HepG2 (cell line): ENCODE measurements around the gene ZFAND2B. TPM values are rescaled to one million over a fixed set of nuclear protein-coding genes. Genes with fewer than 3 reads are reported as not detected.

Experiments used
- ARHGAP35 ChIP-seq: sonication (generic); formaldehyde crosslinking; IDR thresholded peaks from 2 replicates; pipeline ENCODE4 v1.9.0; 2022; ENCODE audit warnings: mild to moderate bottlenecking, inconsistent platforms, moderate library complexity, missing genetic modification reagents, borderline replicate concordance
- ARNT2 ChIP-seq: sonication (generic); formaldehyde crosslinking; IDR thresholded peaks from 2 replicates; pipeline ENCODE4 v1.8.0; 2022; ENCODE audit warnings: mild to moderate bottlenecking, low read depth, missing genetic modification reagents, moderate library complexity
- ARNTL ChIP-seq: sonication (generic); formaldehyde crosslinking; IDR thresholded peaks from 2 replicates; pipeline ENCODE4 v1.4.0; 2020; ENCODE audit warnings: mild to moderate bottlenecking, missing genetic modification reagents
- EEA1 ChIP-seq: sonication (generic); formaldehyde crosslinking; IDR thresholded peaks from 2 replicates; pipeline ENCODE4 v1.5.1; 2020; ENCODE audit warnings: mild to moderate bottlenecking, missing genetic modification reagents, borderline replicate concordance
- FLYWCH1 ChIP-seq: sonication (generic); formaldehyde crosslinking; IDR thresholded peaks from 2 replicates; pipeline ENCODE4 v1.8.1; 2023; ENCODE audit warnings: mild to moderate bottlenecking, missing genetic modification reagents
- GFI1 ChIP-seq: sonication (generic); formaldehyde crosslinking; IDR thresholded peaks from 2 replicates; pipeline ENCODE4 v1.5.0; 2020; ENCODE audit warnings: missing genetic modification reagents, mild to moderate bottlenecking, borderline replicate concordance
- GMEB1 ChIP-seq: sonication (generic); formaldehyde crosslinking; IDR thresholded peaks from 2 replicates; pipeline ENCODE4 v1.5.1; 2020; ENCODE audit warnings: missing genetic modification reagents, mild to moderate bottlenecking, borderline replicate concordance
- HOXA5 ChIP-seq: sonication (generic); formaldehyde crosslinking; IDR thresholded peaks from 2 replicates; pipeline ENCODE4 v1.4.0; 2020; ENCODE audit warnings: missing genetic modification reagents
- KDM5A ChIP-seq: fragments of 200-600 bp; sonication (generic); IDR thresholded peaks from 2 replicates; pipeline ENCODE4 v1.7.0; 2018; ENCODE audit warnings: antibody characterized with exemption, mild to moderate bottlenecking, low read length, borderline replicate concordance
- KLF15 ChIP-seq: sonication (generic); formaldehyde crosslinking; IDR thresholded peaks from 2 replicates; pipeline ENCODE4 v1.8.1; 2023; ENCODE audit warnings: borderline replicate concordance, mild to moderate bottlenecking, inconsistent platforms, missing genetic modification reagents, mixed read lengths
- MAFG ChIP-seq: sonication (generic); formaldehyde crosslinking; IDR thresholded peaks from 2 replicates; pipeline ENCODE4 v1.5.1; 2020; ENCODE audit warnings: mild to moderate bottlenecking, missing genetic modification reagents
- MIER3 ChIP-seq: IDR thresholded peaks from 2 replicates; pipeline ENCODE4 v1.6.1; 2016; ENCODE audit warnings: missing compliant biosample characterization, borderline replicate concordance
- RFX3 ChIP-seq: IDR thresholded peaks from 2 replicates; pipeline ENCODE4 v1.6.1; 2016; ENCODE audit warnings: missing biosample characterization, missing genetic modification reagents
- SATB2 ChIP-seq: sonication (generic); formaldehyde crosslinking; IDR thresholded peaks from 2 replicates; pipeline ENCODE4 v1.5.0; 2020; ENCODE audit warnings: missing genetic modification reagents
- TERF1 ChIP-seq: sonication (generic); formaldehyde crosslinking; IDR thresholded peaks from 2 replicates; pipeline ENCODE4 v1.8.0; 2022; ENCODE audit warnings: mild to moderate bottlenecking, missing genetic modification reagents, moderate library complexity
- ZBTB33 ChIP-seq: sonication (generic); formaldehyde crosslinking; IDR thresholded peaks from 2 replicates; pipeline ENCODE4 v1.4.0; 2020; ENCODE audit warnings: missing genetic modification reagents
- ZBTB7A ChIP-seq: sonication (generic); formaldehyde crosslinking; IDR thresholded peaks from 2 replicates; pipeline ENCODE4 v1.8.0; 2022; ENCODE audit warnings: mild to moderate bottlenecking, missing genetic modification reagents
- ZFP1 ChIP-seq: IDR thresholded peaks from 2 replicates; pipeline ENCODE4 v1.6.1; 2016
- ZNF549 ChIP-seq: sonication (generic); formaldehyde crosslinking; IDR thresholded peaks from 2 replicates; pipeline ENCODE4 v1.5.0; 2020; ENCODE audit warnings: missing genetic modification reagents
- ZNF558 ChIP-seq: sonication (generic); formaldehyde crosslinking; IDR thresholded peaks from 2 replicates; pipeline ENCODE4 v1.9.0; 2022; ENCODE audit warnings: mild to moderate bottlenecking, missing genetic modification reagents, borderline replicate concordance
- polyA plus RNA-seq, 8 experiments: library from polyadenylated mRNA; depleted of rRNA in 3 of 8; stranded (reverse) in 7 of 8; unstranded in 1 of 8; fragments of >200 nt; fragmentation: Illumina TruSeq in 4 of 8; extraction: Trizol in 4 of 8; gene quantifications; 2 replicates each; pipeline versions ENCODE4 v1.2.1 to v1.2.3, GENCODE V29; 2011 to 2016; ENCODE audit warnings: low read depth in 4 of 8, missing spikeins in 1 of 8, mixed read lengths in 1 of 8; ENCODE audit not compliant: insufficient read depth in 1 of 8
- total RNA-seq, 5 experiments: library from RNA; depleted of rRNA; stranded (reverse); fragments of >200 nt; fragmentation: Illumina TruSeq; extraction: Trizol; gene quantifications; 2 replicates each; pipeline ENCODE4 v1.2.3, GENCODE V29; 2016; ENCODE audit warnings: low read depth in 1 of 5
- TF ChIP-seq, protein P1 (sequence below): sonication (generic); formaldehyde crosslinking; IDR thresholded peaks from 2 replicates; pipeline ENCODE4 v1.5.0; 2020; ENCODE audit warnings: missing genetic modification reagents, mild to moderate bottlenecking, borderline replicate concordance
- TF ChIP-seq, protein P2 (sequence below): conservative IDR thresholded peaks from 2 replicates; pipeline ENCODE4 v1.6.1; 2018; ENCODE audit warnings: missing genetic modification reagents

The ZFAND2B gene
- total and polyA plus RNA-seq, 2 of the 13 experiments (the other 11 are each of a cell fraction or from before 2014, with no cell fraction given), result 53.3 to 115 TPM

- TF ChIP-seq ZBTB33 (CRISPR knock-in tag) (peak; percentile 11; the same call in 1 of the 2 replicates), ZNF549 (no peak), KDM5A (peak; percentile 99), RFX3 (CRISPR knock-in tag) (peak; percentile 88), ARHGAP35 (CRISPR knock-in tag) (peak; percentile 92), ZFP1 (peak; percentile 71; the same call in 1 of the 2 replicates), GMEB1 (peak; percentile 93), KLF15 (CRISPR knock-in tag) (no peak), ARNT2 (CRISPR knock-in tag) (peak; percentile 96), MIER3 (CRISPR knock-in tag) (peak; percentile 85; the same call in 1 of the 2 replicates), FLYWCH1 (CRISPR knock-in tag) (0 out of 2 replicates have a peak, but pooled peaks have one; percentile 51), GFI1 (peak; percentile 49; the same call in 1 of the 2 replicates), ARNTL (no peak), EEA1 (CRISPR knock-in tag) (no peak; the same call in 1 of the 2 replicates), HOXA5 (CRISPR knock-in tag) (peak; percentile 60; the same call in 1 of the 2 replicates), ZNF558 (CRISPR knock-in tag) (peak; percentile 99), MAFG (CRISPR knock-in tag) (no peak), TERF1 (CRISPR knock-in tag) (no peak), SATB2 (peak; percentile 78; the same call in 1 of the 2 replicates), ZBTB7A (CRISPR knock-in tag) (peak; percentile 22; the same call in 1 of the 2 replicates)
- TF ChIP-seq, protein P1, sequence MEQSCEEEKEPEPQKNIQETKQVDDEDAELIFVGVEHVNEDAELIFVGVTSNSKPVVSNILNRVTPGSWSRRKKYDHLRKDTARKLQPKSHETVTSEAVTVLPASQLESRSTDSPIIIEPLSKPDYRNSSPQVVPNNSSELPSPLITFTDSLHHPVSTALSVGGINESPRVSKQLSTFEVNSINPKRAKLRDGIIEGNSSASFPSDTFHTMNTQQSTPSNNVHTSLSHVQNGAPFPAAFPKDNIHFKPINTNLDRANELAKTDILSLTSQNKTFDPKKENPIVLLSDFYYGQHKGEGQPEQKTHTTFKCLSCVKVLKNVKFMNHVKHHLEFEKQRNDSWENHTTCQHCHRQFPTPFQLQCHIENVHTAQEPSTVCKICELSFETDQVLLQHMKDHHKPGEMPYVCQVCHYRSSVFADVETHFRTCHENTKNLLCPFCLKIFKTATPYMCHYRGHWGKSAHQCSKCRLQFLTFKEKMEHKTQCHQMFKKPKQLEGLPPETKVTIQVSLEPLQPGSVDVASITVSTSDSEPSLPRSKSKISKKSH (CRISPR knock-in tag), result peak; percentile 98
- TF ChIP-seq, protein P2, sequence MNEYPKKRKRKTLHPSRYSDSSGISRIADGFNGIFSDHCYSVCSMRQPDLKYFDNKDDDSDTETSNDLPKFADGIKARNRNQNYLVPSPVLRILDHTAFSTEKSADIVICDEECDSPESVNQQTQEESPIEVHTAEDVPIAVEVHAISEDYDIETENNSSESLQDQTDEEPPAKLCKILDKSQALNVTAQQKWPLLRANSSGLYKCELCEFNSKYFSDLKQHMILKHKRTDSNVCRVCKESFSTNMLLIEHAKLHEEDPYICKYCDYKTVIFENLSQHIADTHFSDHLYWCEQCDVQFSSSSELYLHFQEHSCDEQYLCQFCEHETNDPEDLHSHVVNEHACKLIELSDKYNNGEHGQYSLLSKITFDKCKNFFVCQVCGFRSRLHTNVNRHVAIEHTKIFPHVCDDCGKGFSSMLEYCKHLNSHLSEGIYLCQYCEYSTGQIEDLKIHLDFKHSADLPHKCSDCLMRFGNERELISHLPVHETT (CRISPR knock-in tag), result peak; percentile 90
These were observed 38.7 kb downstream of the ZFAND2B start, which contains the start of the genes GLB1L and STK16 (continued) for GRCh38 chr2:219245148-219245898.
